ENCODE results near the gene TRPM5. TPM values are rescaled to one million over a fixed set of nuclear protein-coding genes. Genes with fewer than 3 reads are reported as not detected.

Gene TRPM5
- total and polyA plus RNA-seq, 2 experiments from 2014 or later: not detected

GRCh38 chr11:2447951-2448650 is 3.8 kb upstream of the TRPM5 start:
- Histone ChIP-seq H3K27me3 (ENCODE audit: insufficient read depth) (peaks cover 56% of the 10 kb centered on the region), H3F3A (replicated peaks; ENCODE audit: low read depth) (no peaks in the 10 kb centered on the region), H3K4me1 (ENCODE audit: insufficient read depth) (no peaks in the 10 kb centered on the region; the same call in 1 of the 2 replicates), H3K4me3 (no peak overlapping the region), H3K36me3 (ENCODE audit: insufficient read depth) (no peaks in the 10 kb centered on the region), H3K79me2 (replicated peaks; ENCODE audit: insufficient read depth) (no peaks in the 10 kb centered on the region), H3K27ac (ENCODE audit: low read depth) (no peak overlapping the region), H3K9me2 (ENCODE audit: insufficient read depth) (no peaks in the 10 kb centered on the region), H4K20me1 (replicated peaks; ENCODE audit: insufficient read depth) (no peaks in the 10 kb centered on the region), H2AFZ (no peak overlapping the region), H3K4me2 (no peak overlapping the region)
- H3K4me1 Mint-ChIP-seq: no peaks in the 10 kb centered on the region; the same call in 2 of the 3 replicates
- no peak overlapping the region for H3K27ac Mint-ChIP-seq
- H3K9me3 Mint-ChIP-seq: no peaks in the 10 kb centered on the region
- DNase-seq (ENCODE audit: low spot score) (no peak), ATAC-seq (no peak)
- peaks cover 61% of the 10 kb centered on the region for H3K27me3 Mint-ChIP-seq (ENCODE audit: insufficient read depth, low read depth, poor library complexity)
- H3K4me3 Mint-ChIP-seq: no peak overlapping the region
- TF ChIP-seq STAT1 (IDR thresholded peaks at IDR 0.05; ENCODE audit: unreplicated experiment) (no peak), ZNF331 (CRISPR knock-in tag; IDR thresholded peaks at IDR 0.05; ENCODE audit: low read depth) (no peak), ZNF462 (CRISPR knock-in tag; IDR thresholded peaks at IDR 0.05) (no peak), EZH2 (IDR thresholded peaks at IDR 0.05; ENCODE audit: low read depth, unreplicated experiment) (no peak), CTCF (conservative IDR thresholded peaks at IDR 0.05; ENCODE audit: low read depth in 2 of 2) (no peak), REST (IDR thresholded peaks at IDR 0.05; ENCODE audit: unreplicated experiment) (no peak), POLR2AphosphoS5 (IDR thresholded peaks at IDR 0.05; ENCODE audit: low read depth) (no peak), JUNB (IDR thresholded peaks at IDR 0.05; ENCODE audit: unreplicated experiment) (no peak), NANOG (IDR thresholded peaks at IDR 0.05; ENCODE audit: borderline replicate concordance) (no peak), ZNF114 (CRISPR knock-in tag; IDR thresholded peaks at IDR 0.05) (no peak), EZH2phosphoT487 (IDR thresholded peaks at IDR 0.05; ENCODE audit: unreplicated experiment) (no peak), ETS1 (IDR thresholded peaks at IDR 0.05) (no peak), CREB1 (CRISPR knock-in tag; IDR thresholded peaks at IDR 0.05; ENCODE audit: low read depth) (no peak)
- no peaks in the 10 kb centered on the region; the same call in 2 of the 3 replicates for H3K36me3 Mint-ChIP-seq (ENCODE audit: low read depth)

Data from GM23338 (cell line).